Psoas muscle (tissue), 8 donors: ENCODE results near the gene FLVCR2. TPM values are rescaled to one million over a fixed set of nuclear protein-coding genes. Genes with fewer than 3 reads are reported as not detected.

ENCODE experiments used
- ATAC-seq, 4 donors: fragments of 200-7000 bp; cut with Tn5 transposase; one replicate each; pipeline ENCODE4 v1.9.1; 2020; ENCODE audit warnings: moderate library complexity in 3 of 4, mild to moderate bottlenecking in 2 of 4
- DNase-seq, 2 donors: peaks; one replicate each; pipeline ENCODE4 v3.0.0-alpha.2; 2020
- H3K27ac ChIP-seq: fragments of 200-600 bp; one replicate; pipeline ENCODE4 v1.8.0; 2022
- H3K27me3 ChIP-seq, 3 donors: fragments of 200-600 bp in 1 of 3; one replicate each; pipeline versions ENCODE4 v1.6.1 to v1.8.0; 2013 to 2022; ENCODE audit warnings: low read length in 2 of 3, mild to moderate bottlenecking in 2 of 3, moderate library complexity in 1 of 3; ENCODE audit not compliant: insufficient read depth in 3 of 3
- H3K36me3 ChIP-seq, 2 donors: fragments of 200-600 bp in 1 of 2; one replicate each; pipeline versions ENCODE4 v1.6.1 to v1.8.0; 2013 to 2022; ENCODE audit warnings: low read depth in 1 of 2, mild to moderate bottlenecking in 1 of 2, moderate library complexity in 1 of 2; ENCODE audit not compliant: insufficient read depth in 1 of 2
- H3K4me1 ChIP-seq: fragments of 200-600 bp; one replicate; pipeline ENCODE4 v1.8.0; 2022
- H3K4me3 ChIP-seq: fragments of 200-600 bp; one replicate; pipeline ENCODE4 v1.8.0; 2022; ENCODE audit warnings: mild to moderate bottlenecking
- H3K9me3 ChIP-seq: fragments of 200-600 bp; one replicate; pipeline ENCODE4 v1.8.0; 2022
- WGBS, 3 donors: extraction: QIAGEN DNeasy Blood & Tissue Kit; methylation state at CpG; one replicate each; pipeline versions ENCODE4 v1.1.6 to v1.1.7; 2013; 5-methylcytosine and 5-hydroxymethylcytosine counted together
- intact Hi-C, 2 donors: fragments of 100-400 bp; cut with DNase I; formaldehyde crosslinking; loops; one replicate each; pipeline versions ENCODE4 v1.11.0 to v1.14.2; 2022
- polyA plus RNA-seq, 3 donors: library from polyadenylated mRNA; stranded (reverse); fragments of 200-250 nt; gene quantifications; one replicate each; pipeline ENCODE4 v1.2.3, GENCODE V29; 2013
- total RNA-seq, 4 donors: library from RNA; stranded (reverse); fragmentation: NEBNext Ultra II Directional in 2 of 4; extraction: Animal tissue kit (Norgen Biotek cat#: 25700) in 2 of 4; gene quantifications; one replicate each; pipeline versions ENCODE4 v1.2.1 to v1.2.4, GENCODE V29; 2021 to 2023
- TF ChIP-seq, protein P1 (sequence below): fragments of 200-600 bp; IDR thresholded peaks from one replicate; pipeline ENCODE4 v1.8.0; 2022; ENCODE audit warnings: antibody characterized with exemption
- donor health status: healthy with polysubstance abuse.
- donor health status: DM: no; HTN: no; CAD: no; lungs with moderate emphysema.
- donor health status: Bipolar disorder and iron deficiency.
- donor health status: healthy.
- donor health status: DM: yes; HTN: yes; CAD: no.
- donor health status: DM: no; HTN: no; CAD: no.
- donor health status: DM: no; HTN: no; CAD: no.
- donor health status: DM: yes; HTN: yes; CAD: no.

The FLVCR2 gene
- total and polyA plus RNA-seq, 7 donors: 0.71 to 9.8 (median 5.3) TPM

- intact Hi-C loops: no loop called here
- H3K4me3 ChIP-seq: no peak overlapping the region
- H3K27me3 ChIP-seq: no peaks in the 10 kb centered on the region
- DNase-seq (no peak), ATAC-seq (no peak)
- H3K36me3 ChIP-seq: peaks cover 6 to 39% of the 10 kb centered on the region in 2 donors
- H3K9me3 ChIP-seq: no peaks in the 10 kb centered on the region
- H3K27ac ChIP-seq: peak overlapping the region; percentile 77
- peaks cover 25% of the 10 kb centered on the region for H3K4me1 ChIP-seq
- TF ChIP-seq, protein P1, sequence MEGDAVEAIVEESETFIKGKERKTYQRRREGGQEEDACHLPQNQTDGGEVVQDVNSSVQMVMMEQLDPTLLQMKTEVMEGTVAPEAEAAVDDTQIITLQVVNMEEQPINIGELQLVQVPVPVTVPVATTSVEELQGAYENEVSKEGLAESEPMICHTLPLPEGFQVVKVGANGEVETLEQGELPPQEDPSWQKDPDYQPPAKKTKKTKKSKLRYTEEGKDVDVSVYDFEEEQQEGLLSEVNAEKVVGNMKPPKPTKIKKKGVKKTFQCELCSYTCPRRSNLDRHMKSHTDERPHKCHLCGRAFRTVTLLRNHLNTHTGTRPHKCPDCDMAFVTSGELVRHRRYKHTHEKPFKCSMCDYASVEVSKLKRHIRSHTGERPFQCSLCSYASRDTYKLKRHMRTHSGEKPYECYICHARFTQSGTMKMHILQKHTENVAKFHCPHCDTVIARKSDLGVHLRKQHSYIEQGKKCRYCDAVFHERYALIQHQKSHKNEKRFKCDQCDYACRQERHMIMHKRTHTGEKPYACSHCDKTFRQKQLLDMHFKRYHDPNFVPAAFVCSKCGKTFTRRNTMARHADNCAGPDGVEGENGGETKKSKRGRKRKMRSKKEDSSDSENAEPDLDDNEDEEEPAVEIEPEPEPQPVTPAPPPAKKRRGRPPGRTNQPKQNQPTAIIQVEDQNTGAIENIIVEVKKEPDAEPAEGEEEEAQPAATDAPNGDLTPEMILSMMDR: no peak
- 92 to 98% (median 97%) methylated on average over 1 of the region's 1 CpG for WGBS, 3 donors
These were observed 71.4 kb downstream of the FLVCR2 start for GRCh38 chr14:75649773-75650172.

- peaks cover 25% of the 10 kb centered on the region for H3K4me1 ChIP-seq
- peaks cover 6 to 46% of the 10 kb centered on the region in 2 donors for H3K36me3 ChIP-seq
- H3K27me3 ChIP-seq: no peaks in the 10 kb centered on the region
- H3K4me3 ChIP-seq: no peak overlapping the region
- H3K27ac ChIP-seq: no peak overlapping the region
- DNase-seq: no peak
- WGBS, 3 donors: 86 to 87% (median 87%) methylated on average over 5 of the region's 5 CpGs
- no peak for ATAC-seq
- TF ChIP-seq, protein P1: no peak
- intact Hi-C loops: no loop called here
- H3K9me3 ChIP-seq: no peaks in the 10 kb centered on the region
These were observed 72.0 kb downstream of the FLVCR2 start for GRCh38 chr14:75650253-75651058.

DNA sequence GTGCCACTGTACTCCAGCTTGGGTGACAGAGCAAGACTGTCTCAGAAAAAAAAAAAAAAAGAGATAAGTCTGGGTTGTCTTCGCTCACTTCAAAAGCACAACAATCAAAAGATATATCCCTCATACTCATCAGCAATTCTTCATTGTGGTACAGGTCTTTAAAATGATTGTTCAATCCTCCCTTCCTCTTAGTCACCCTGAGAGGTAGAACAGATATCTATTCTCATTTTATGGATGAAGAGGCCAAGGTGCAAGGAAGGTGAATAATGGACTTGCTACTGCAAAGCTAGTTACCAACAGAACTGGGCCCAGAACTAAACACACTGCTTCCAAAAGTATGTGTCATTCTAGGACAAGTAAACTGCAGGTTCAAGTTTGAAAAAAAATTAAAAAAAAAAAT is 75.1 kb downstream of the FLVCR2 start:
- no peaks in the 10 kb centered on the region for H3K9me3 ChIP-seq
- 91 to 100% (median 98%) methylated on average over 1 of the region's 1 CpG for WGBS, 3 donors
- intact Hi-C loops: no loop called here
- TF ChIP-seq, protein P1: no peak
- H3K4me1 ChIP-seq: peaks cover 24% of the 10 kb centered on the region
- peaks cover 6 to 51% of the 10 kb centered on the region in 2 donors for H3K36me3 ChIP-seq
- no peak overlapping the region for H3K27ac ChIP-seq
- no peak for DNase-seq
- no peaks in the 10 kb centered on the region for H3K27me3 ChIP-seq
- no peak for ATAC-seq
- H3K4me3 ChIP-seq: no peak overlapping the region

DNA sequence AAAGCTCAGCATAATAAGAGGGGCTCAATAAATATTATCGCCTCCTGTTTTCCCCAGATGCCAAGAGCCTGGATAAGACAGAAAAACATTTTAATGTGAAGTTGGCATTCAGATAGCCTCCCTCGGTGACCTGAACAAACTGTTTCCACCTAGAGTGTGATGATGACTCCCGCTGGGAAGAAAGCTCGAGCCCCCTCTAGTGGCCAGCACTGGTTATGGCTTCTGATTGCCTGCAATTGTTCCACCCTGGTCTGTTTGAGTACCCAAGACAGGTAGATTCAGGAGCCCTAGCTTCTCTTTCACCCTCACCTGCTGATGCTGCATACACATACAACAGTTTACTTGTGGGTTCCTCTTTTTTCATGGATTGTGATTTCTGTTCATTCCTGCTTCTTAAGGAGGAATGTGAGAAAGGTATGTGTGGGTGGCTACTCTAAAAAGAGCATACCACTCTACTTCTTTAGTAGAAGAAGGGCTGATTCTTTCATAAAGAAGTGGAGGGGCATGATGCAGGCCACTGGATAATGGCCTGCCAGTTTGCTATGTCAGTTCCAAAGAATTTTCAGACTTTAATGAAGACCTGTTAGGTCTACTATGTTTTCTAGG is 75.8 kb downstream of the FLVCR2 start:
- DNase-seq: peak; percentile 76 to 87

More for the DNA sequence above, 75.8 kb downstream of the FLVCR2 start:
- Histone ChIP-seq H3K27me3 (no peaks in the 10 kb centered on the region), H3K4me1 (peaks cover 22% of the 10 kb centered on the region), H3K4me3 (no peak overlapping the region), H3K9me3 (no peaks in the 10 kb centered on the region), H3K36me3 (peaks cover 6 to 50% of the 10 kb centered on the region in 2 donors), H3K27ac (no peak overlapping the region)
- WGBS, 3 donors: 2 to 6% (median 4%) methylated on average over 4 of the region's 4 CpGs
- ATAC-seq: peak; percentile 88 to 92 (median 91)
- TF ChIP-seq, protein P1: peak; percentile 98
- intact Hi-C loops: loop anchor here (1.0 kb wide), 1 partner anchor 77 kb away; no protein-coding TSS in a partner anchor
